GM23338 (cell line): ENCODE data around the gene RAD18. TPM values are rescaled to one million over a fixed set of nuclear protein-coding genes. Genes with fewer than 3 reads are reported as not detected.

Experiments used
- ATAC-seq: fragments of 200-7000 bp; cut with Tn5 transposase; 3 replicates; pipeline ENCODE4 v1.9.1; 2020
- DNase-seq: peaks from one replicate; pipeline ENCODE4 v3.0.0-alpha.2; 2015; ENCODE audit warnings: low spot score
- H2AFZ ChIP-seq: fragments of 200-600 bp; sonication (generic); 2 replicates; pipeline ENCODE4 v1.8.0; 2016; ENCODE audit warnings: antibody characterized with exemption, mild to moderate bottlenecking, moderate library complexity
- H3F3A ChIP-seq: fragments of 200-600 bp; sonication (generic); replicated peaks from 2 replicates; pipeline ENCODE4 v1.8.0; 2017; ENCODE audit warnings: antibody characterized with exemption, mixed run types, low read depth
- H3K27ac ChIP-seq: fragments of 200-600 bp; sonication (generic); 2 replicates; pipeline ENCODE4 v1.6.1; 2016; ENCODE audit warnings: low read depth
- H3K27me3 ChIP-seq: fragments of 200-600 bp; sonication (generic); 2 replicates; pipeline ENCODE4 v1.8.0; 2016; ENCODE audit warnings: mild to moderate bottlenecking, mixed run types, moderate library complexity; ENCODE audit not compliant: insufficient read depth
- H3K36me3 ChIP-seq: fragments of 200-600 bp; sonication (generic); 2 replicates; pipeline ENCODE4 v1.8.0; 2016; ENCODE audit warnings: mild to moderate bottlenecking; ENCODE audit not compliant: insufficient read depth
- H3K4me1 ChIP-seq: fragments of 200-600 bp; sonication (generic); 2 replicates; pipeline ENCODE4 v1.8.0; 2016; ENCODE audit warnings: mild to moderate bottlenecking, moderate library complexity; ENCODE audit not compliant: insufficient read depth
- H3K4me2 ChIP-seq: fragments of 200-600 bp; sonication (generic); 2 replicates; pipeline ENCODE4 v1.7.1; 2017; ENCODE audit warnings: mixed run types
- H3K4me3 ChIP-seq: fragments of 200-600 bp; sonication (generic); 2 replicates; pipeline ENCODE4 v1.6.1; 2016; ENCODE audit warnings: mixed run types
- H3K79me2 ChIP-seq: fragments of 200-600 bp; sonication (generic); replicated peaks from 2 replicates; pipeline ENCODE4 v1.8.0; 2017; ENCODE audit warnings: mild to moderate bottlenecking; ENCODE audit not compliant: insufficient read depth
- H3K9me2 ChIP-seq: fragments of 200-600 bp; sonication (generic); 2 replicates; pipeline ENCODE4 v1.8.0; 2017; ENCODE audit not compliant: insufficient read depth
- H4K20me1 ChIP-seq: fragments of 200-600 bp; sonication (generic); replicated peaks from 2 replicates; pipeline ENCODE4 v1.8.0; 2017; ENCODE audit warnings: mild to moderate bottlenecking; ENCODE audit not compliant: insufficient read depth
- H3K27ac Mint-ChIP-seq: 2 replicates; pipeline ENCODE4 v1.8.0; 2020; ENCODE audit warnings: inconsistent platforms, mild to moderate bottlenecking, moderate library complexity, mixed read lengths
- H3K27me3 Mint-ChIP-seq: 3 replicates; pipeline ENCODE4 v1.8.0; 2022; ENCODE audit warnings: low read depth, mild to moderate bottlenecking, moderate library complexity, mixed read lengths, inconsistent platforms; ENCODE audit not compliant: insufficient read depth, poor library complexity
- H3K36me3 Mint-ChIP-seq: 3 replicates; pipeline ENCODE4 v1.8.0; 2021; ENCODE audit warnings: low read depth, mild to moderate bottlenecking, inconsistent platforms, moderate library complexity, mixed read lengths
- H3K4me1 Mint-ChIP-seq: 3 replicates; pipeline ENCODE4 v1.8.0; 2020; ENCODE audit warnings: mild to moderate bottlenecking, inconsistent platforms, mixed read lengths
- H3K4me3 Mint-ChIP-seq: 3 replicates; pipeline ENCODE4 v1.8.0; 2021; ENCODE audit warnings: moderate library complexity, mild to moderate bottlenecking, inconsistent platforms, mixed read lengths
- H3K9me3 Mint-ChIP-seq: 3 replicates; pipeline ENCODE4 v1.8.0; 2020; ENCODE audit warnings: moderate library complexity, mild to moderate bottlenecking, inconsistent platforms, mixed read lengths
- CREB1 ChIP-seq: fragments of 250-450 bp; sonication (Bioruptor Pico); IDR thresholded peaks from 2 replicates; pipeline ENCODE4 v1.5.0; 2020; ENCODE audit warnings: low read depth, mild to moderate bottlenecking, moderate library complexity
- CTCF ChIP-seq, 2 experiments: fragments of 200-600 bp in 1 of 2; sonication (generic) in 1 of 2; conservative IDR thresholded peaks; 2 replicates each; pipeline versions ENCODE4 v1.5.1 to v1.6.1; 2016 to 2017; ENCODE audit warnings: antibody characterized with exemption in 2 of 2, low read depth in 2 of 2, mild to moderate bottlenecking in 2 of 2, moderate library complexity in 1 of 2
- ETS1 ChIP-seq: IDR thresholded peaks from 2 replicates; pipeline ENCODE4 v1.6.1; 2016; ENCODE audit warnings: antibody characterized with exemption
- EZH2phosphoT487 ChIP-seq: fragments of 200-600 bp; sonication (generic); IDR thresholded peaks from one replicate; pipeline ENCODE4 v1.8.1; 2018; ENCODE audit warnings: antibody characterized with exemption; ENCODE audit not compliant: unreplicated experiment
- NANOG ChIP-seq: IDR thresholded peaks from 2 replicates; pipeline ENCODE4 v1.6.1; 2016; ENCODE audit warnings: antibody characterized with exemption, borderline replicate concordance
- POLR2AphosphoS5 ChIP-seq: IDR thresholded peaks from 2 replicates; pipeline ENCODE4 v1.6.1; 2016; ENCODE audit warnings: antibody characterized with exemption, low read depth
- REST ChIP-seq: IDR thresholded peaks from one replicate; pipeline ENCODE4 v1.6.1; 2018; ENCODE audit warnings: antibody characterized with exemption; ENCODE audit not compliant: unreplicated experiment
- STAT1 ChIP-seq: IDR thresholded peaks from one replicate; pipeline ENCODE4 v1.6.1; 2016; ENCODE audit warnings: antibody characterized with exemption; ENCODE audit not compliant: unreplicated experiment
- ZNF114 ChIP-seq: fragments of 250-450 bp; sonication (Bioruptor Pico); IDR thresholded peaks from 2 replicates; pipeline ENCODE4 v1.5.0; 2020; ENCODE audit warnings: mild to moderate bottlenecking, moderate library complexity
- ZNF331 ChIP-seq: fragments of 250-450 bp; sonication (Bioruptor Pico); IDR thresholded peaks from 2 replicates; pipeline ENCODE4 v1.5.0; 2020; ENCODE audit warnings: low read depth, mild to moderate bottlenecking, moderate library complexity
- ZNF462 ChIP-seq: fragments of 250-450 bp; sonication (Bioruptor Pico); IDR thresholded peaks from 2 replicates; pipeline ENCODE4 v1.5.0; 2020; ENCODE audit warnings: mild to moderate bottlenecking, moderate library complexity
- polyA plus RNA-seq: library from polyadenylated mRNA; unstranded; fragments of >200 nt; fragmentation: Nextera tagmentation; extraction: Ambion mirVana; gene quantifications from 2 replicates; pipeline ENCODE4 v1.2.1, GENCODE V29; 2016
- total RNA-seq: library from RNA; depleted of rRNA; stranded (reverse); fragments of >200 nt; shearing (Covaris generic); gene quantifications from 2 replicates; pipeline ENCODE4 v1.2.3, GENCODE V29; 2014

RAD18 gene
- total and polyA plus RNA-seq, 2 experiments from 2014 or later = 25.4 to 40.1 TPM

GRCh38 chr3:8952130-8952529 lies 11.1 kb downstream of the RAD18 start (continued):
- no peak for TF ChIP-seq REST
- no peak for TF ChIP-seq POLR2AphosphoS5
- no peak for TF ChIP-seq ZNF331 (CRISPR knock-in tag)

- no peaks in the 10 kb centered on the region for H3K4me1 ChIP-seq
- ATAC-seq (no peak), DNase-seq (no peak)
- H2AFZ ChIP-seq = no peak overlapping the region
- TF ChIP-seq STAT1 (no peak), CREB1 (CRISPR knock-in tag) (no peak), CTCF (conservative IDR thresholded peaks at IDR 0.05; ENCODE audit: low read depth in 2 of 2) (no peak), ZNF462 (no peak), ETS1 (no peak), ZNF114 (CRISPR knock-in tag) (no peak), ZNF331 (CRISPR knock-in tag) (no peak), EZH2phosphoT487 (no peak), NANOG (no peak)
- peaks cover 29% of the 10 kb centered on the region for H3K79me2 ChIP-seq
- peaks cover 20% of the 10 kb centered on the region for H4K20me1 ChIP-seq
- Mint-ChIP-seq H3K27ac (no peak overlapping the region), H3K4me1 (no peaks in the 10 kb centered on the region), H3K27me3 (peaks cover 3% of the 10 kb centered on the region), H3K9me3 (0 out of 3 replicates have a peak, but pooled peaks cover 4% of the 10 kb centered on the region), H3K4me3 (no peak overlapping the region), H3K36me3 (peaks cover 49% of the 10 kb centered on the region)
- H3K4me2 ChIP-seq = no peak overlapping the region
- no peaks in the 10 kb centered on the region for H3K27me3 ChIP-seq
- no peaks in the 10 kb centered on the region for H3K9me2 ChIP-seq
- no peak overlapping the region for H3K4me3 ChIP-seq
- no peak overlapping the region for H3K27ac ChIP-seq
- peaks cover 18% of the 10 kb centered on the region; the same call in 1 of the 2 replicates for H3K36me3 ChIP-seq
- H3F3A ChIP-seq = no peaks in the 10 kb centered on the region
Measured at GRCh38 chr3:8945890-8946600, 17.2 kb downstream of the RAD18 start.
